Activated T-cell treated with anti-CD3 and anti-CD28 coated beads, Interleukin-2, amount 50 U/mL, for 4 hours (primary cell): ENCODE measurements around the gene HSBP1L1. TPM values are rescaled to one million over a fixed set of nuclear protein-coding genes. Genes with fewer than 3 reads are reported as not detected.

Source experiments
- ATAC-seq, 2 donors: fragments of 200-7000 bp; cut with Tn5 transposase; one replicate each; pipeline ENCODE4 v1.10.0; 2021
- DNase-seq: peaks from one replicate; pipeline ENCODE4 v3.0.0-alpha.2; 2020
- H3K27me3 Mint-ChIP-seq: one replicate; pipeline ENCODE4 v1.8.0; 2021; ENCODE audit warnings: low read depth, mixed read lengths
- H3K36me3 Mint-ChIP-seq: one replicate; pipeline ENCODE4 v1.8.0; 2022; ENCODE audit warnings: mixed read lengths; ENCODE audit not compliant: insufficient read depth
- H3K4me1 Mint-ChIP-seq: one replicate; pipeline ENCODE4 v1.8.0; 2021; ENCODE audit warnings: low read depth, mixed read lengths
- H3K4me3 Mint-ChIP-seq: one replicate; pipeline ENCODE4 v1.8.0; 2021; ENCODE audit warnings: mild to moderate bottlenecking, moderate library complexity, mixed read lengths
- H3K9me3 Mint-ChIP-seq: one replicate; pipeline ENCODE4 v1.8.0; 2021; ENCODE audit warnings: mixed read lengths
- total RNA-seq, 3 donors: library from RNA; stranded (reverse); gene quantifications; one replicate each; pipeline ENCODE4 v1.2.1, GENCODE V29; 2021

Gene HSBP1L1
- total RNA-seq = 1 to 10 TPM; 1.5 to 4.8 (median 2.2) TPM

DNA sequence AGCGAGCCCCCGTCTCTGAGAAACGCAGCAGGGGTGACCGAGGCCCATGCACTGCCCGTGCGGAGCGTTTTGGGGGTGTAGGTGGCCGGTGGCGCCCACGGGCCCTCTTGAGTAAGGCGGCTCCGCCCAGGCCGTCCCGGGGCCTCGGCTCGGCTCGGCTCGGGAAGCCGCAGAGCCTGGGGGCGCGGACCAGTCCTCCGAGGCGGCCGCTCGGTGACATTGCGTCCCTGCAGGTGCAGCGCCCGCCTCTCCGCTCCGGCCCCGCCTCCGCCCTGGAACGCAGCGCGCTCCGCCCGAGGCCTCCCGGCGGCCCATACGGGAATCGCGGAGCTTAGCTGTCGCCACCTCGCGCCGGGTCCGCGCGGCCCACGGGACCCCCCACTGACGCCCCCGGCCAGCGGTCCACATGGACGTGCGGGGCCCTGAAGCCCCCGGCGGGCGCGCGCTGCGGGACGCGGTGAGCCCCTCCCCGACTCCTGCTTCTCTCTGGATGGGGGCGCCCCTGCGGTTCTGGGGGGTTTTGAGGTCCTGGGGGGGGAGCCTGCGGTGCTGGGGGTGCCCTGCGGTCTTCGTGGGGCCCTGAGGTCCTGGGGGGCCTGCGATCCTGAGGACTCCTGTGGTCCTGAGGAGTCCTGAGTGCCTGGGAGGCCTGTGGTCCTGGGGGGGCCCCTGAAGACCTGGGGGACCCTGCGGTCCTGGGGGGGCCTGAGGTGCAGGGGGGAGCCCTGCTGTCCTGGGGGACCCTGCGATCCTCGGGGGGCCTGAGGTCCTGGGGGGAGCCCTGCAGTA, at the start of gene HSBP1L1:
Gene HSBP1L1 (plus strand): TSS at position 314 of the 789 bp plus-strand sequence. CDS start 93 bp downstream, at position 407.
- Mint-ChIP-seq H3K27me3 (peaks cover 4% of the 10 kb centered on the region), H3K36me3 (peaks cover under 1% of the 10 kb centered on the region), H3K9me3 (no peaks in the 10 kb centered on the region), H3K4me3 (peak within 1 kb of the TSS; percentile 74), H3K4me1 (peaks cover 39% of the 10 kb centered on the region)
- ATAC-seq (peak; percentile 72 to 82), DNase-seq (peak; percentile 48)

DNA sequence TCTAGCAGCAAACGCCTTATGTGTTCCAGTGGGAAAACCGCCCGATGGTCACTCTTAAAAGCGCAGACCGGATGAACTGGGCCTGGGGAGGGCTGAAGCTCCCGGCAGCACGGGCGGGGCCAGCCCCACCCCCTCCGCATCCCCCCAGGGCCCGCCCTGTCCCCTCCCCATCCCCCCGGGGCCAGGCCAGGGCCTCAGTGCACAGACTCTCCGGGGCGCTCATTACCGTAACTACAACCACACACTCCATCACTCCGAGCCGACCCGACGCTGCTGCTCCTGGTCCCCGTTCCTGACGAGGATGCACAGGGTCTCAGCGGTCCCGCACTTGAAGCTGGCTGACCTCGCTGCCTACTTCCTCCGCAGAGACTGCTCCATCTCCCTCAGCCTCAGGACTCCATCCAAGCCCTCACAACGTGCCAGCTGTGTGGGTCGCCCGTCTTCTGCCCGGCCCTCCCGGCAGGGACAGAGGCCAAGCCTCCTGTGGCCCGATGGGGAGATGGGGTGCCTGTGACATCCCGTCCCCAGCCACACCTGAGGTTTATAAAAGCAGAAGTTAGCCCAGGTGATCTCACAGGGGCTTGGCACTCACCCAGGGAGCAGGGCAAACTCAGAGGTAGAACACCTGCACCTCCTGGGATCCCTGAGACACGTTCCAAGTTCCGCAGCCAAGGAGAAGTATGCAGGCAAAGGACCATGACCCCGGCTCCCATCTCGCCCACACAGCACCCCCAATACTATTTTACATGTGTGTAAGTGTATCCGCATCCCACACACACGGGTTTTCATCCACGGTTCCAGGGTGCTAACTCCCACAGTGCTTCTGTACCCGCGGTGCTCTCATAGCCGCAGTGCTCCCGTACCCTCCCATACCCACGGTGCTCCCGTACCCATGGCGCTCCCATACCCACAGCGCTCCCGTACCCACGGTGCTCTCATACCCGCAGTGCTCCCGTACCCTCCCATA, 49.0 kb upstream of the HSBP1L1 start:
- H3K36me3 Mint-ChIP-seq = peaks cover 16% of the 10 kb centered on the region
- H3K9me3 Mint-ChIP-seq = no peaks in the 10 kb centered on the region
- H3K4me1 Mint-ChIP-seq = peaks cover 20% of the 10 kb centered on the region
- DNase-seq (no peak), ATAC-seq (no peak)
- no peaks in the 10 kb centered on the region for H3K27me3 Mint-ChIP-seq
- H3K4me3 Mint-ChIP-seq = no peak overlapping the region

DNA sequence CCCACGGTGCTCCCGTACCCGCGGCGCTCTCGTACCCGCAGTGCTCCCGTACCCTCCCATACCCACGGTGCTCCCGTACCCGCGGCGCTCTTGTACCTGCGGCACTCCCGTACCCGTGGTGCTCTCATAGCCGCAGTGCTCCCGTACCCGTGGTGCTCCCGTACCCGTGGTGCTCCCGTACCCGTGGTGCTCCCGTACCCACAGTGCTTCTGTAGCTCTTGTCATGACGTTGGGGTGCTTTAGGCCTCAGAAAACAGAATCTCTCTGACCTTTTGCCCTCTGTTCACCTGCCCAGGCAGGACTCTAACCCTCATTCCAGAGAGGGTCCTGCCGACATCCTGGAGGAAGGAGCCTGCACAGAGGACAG, 48.3 kb upstream of the HSBP1L1 start:
- Mint-ChIP-seq H3K4me1 (peaks cover 19% of the 10 kb centered on the region), H3K4me3 (no peak overlapping the region), H3K27me3 (no peaks in the 10 kb centered on the region), H3K9me3 (no peaks in the 10 kb centered on the region), H3K36me3 (peaks cover 14% of the 10 kb centered on the region)
- no peak for ATAC-seq
- DNase-seq = no peak

DNA sequence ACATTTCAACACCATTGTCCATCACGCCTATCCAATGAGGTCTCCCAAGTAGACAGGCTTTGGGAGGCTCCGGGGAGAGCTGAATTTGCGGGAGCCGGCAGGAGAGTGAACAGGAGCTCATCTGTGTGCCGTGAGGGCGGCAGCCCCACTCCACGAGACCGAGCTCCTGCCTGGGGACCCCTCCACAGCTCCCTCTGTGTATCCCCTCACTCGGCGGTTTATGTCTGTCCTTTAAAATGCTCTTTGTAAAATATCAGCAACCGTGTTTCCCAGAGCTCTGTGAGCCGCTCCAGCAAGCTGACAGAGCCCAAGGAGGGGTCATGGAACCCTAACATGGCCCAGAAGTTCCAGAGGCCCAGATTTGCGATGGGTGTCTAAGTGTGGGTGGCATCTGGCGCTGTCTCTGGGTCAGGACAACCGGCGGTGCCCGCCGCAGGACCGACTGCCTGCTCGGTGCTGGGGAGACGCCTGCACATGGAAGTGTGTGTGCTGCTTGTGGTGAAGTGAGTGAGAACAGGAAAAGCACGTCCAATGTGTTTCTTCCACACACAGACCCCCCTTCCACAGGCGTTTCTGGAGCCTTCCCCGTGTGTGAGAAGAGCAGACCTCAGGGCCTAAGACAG, 47.8 kb upstream of the HSBP1L1 start:
- ATAC-seq (no peak), DNase-seq (no peak)
- Mint-ChIP-seq H3K9me3 (no peaks in the 10 kb centered on the region), H3K27me3 (no peaks in the 10 kb centered on the region), H3K4me3 (no peak overlapping the region), H3K4me1 (peaks cover 19% of the 10 kb centered on the region), H3K36me3 (peaks cover 14% of the 10 kb centered on the region)

DNA sequence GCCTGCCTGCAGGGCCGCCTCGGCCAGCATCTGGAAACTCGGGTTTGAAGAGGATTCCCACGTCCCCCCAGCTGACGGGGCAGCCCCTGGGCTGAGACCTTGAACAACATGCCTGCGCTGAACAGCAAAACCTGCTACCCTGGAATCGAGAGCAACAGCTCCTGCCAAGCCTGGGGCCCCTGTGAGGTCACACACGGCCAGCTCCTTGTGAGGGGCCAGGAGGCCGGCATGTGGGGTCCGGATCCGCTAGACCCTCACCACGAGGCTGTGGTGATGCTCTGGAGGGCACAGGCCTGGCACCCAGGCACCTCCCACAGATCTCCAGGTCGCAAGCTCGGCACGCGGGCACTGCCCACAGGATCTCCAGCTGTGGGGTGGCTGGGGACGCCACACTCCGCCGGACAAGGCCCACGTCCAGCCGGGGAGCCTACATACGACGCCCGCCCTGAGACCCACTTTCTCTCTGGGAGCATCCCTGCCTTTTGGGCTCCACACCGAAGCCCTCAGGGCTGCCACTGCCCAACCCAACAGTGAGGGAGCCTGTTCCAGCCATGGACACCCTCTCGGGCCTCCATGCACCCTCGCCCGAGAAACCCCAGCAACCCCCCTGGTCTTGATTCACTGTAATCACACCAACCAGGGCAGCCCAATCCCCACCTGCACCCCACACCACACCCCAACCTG, 47.1 kb upstream of the HSBP1L1 start:
- no peak for ATAC-seq
- DNase-seq = no peak
- no peak overlapping the region for H3K4me3 Mint-ChIP-seq
- peaks cover 14% of the 10 kb centered on the region for H3K36me3 Mint-ChIP-seq
- H3K9me3 Mint-ChIP-seq = no peaks in the 10 kb centered on the region
- peaks cover 19% of the 10 kb centered on the region for H3K4me1 Mint-ChIP-seq
- no peaks in the 10 kb centered on the region for H3K27me3 Mint-ChIP-seq

DNA sequence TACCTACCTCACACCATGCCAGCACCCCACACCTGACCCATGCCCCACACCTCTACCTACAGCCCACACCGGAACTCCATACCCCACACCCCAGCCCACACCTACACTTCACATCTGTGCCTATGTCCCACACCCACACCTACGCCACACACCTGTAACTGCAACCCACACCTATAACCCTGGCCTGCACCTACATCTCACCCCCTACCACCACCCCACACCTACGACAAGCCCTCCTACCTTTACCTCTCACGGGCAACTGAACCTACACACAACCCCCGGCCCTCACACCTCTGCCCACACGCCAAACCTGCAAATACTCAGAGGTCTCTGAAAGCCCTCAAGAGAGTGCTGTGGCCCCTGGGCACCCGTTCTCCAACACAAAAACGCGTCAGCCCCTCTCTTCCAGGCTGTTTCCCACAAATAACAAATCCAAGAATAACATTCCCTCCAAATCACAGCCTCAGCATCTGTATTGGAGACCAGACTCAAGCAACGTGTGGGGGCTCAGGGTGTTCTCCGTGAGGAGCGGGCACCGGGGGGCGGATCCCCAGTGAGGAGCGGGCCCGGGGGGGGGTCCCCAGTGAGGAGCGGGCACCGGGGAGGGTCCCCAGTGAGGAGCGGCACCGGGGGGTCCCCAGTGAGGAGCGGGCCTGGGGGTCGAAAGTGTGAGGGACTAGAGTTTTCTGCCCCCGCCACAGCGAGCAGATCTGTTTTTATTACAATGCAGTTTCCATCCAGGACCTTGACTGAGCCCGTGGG, 46.4 kb upstream of the HSBP1L1 start:
- DNase-seq (no peak), ATAC-seq (no peak)
- Mint-ChIP-seq H3K4me1 (peaks cover 12% of the 10 kb centered on the region), H3K4me3 (no peak overlapping the region), H3K27me3 (no peaks in the 10 kb centered on the region), H3K9me3 (no peaks in the 10 kb centered on the region), H3K36me3 (peaks cover 14% of the 10 kb centered on the region)

DNA sequence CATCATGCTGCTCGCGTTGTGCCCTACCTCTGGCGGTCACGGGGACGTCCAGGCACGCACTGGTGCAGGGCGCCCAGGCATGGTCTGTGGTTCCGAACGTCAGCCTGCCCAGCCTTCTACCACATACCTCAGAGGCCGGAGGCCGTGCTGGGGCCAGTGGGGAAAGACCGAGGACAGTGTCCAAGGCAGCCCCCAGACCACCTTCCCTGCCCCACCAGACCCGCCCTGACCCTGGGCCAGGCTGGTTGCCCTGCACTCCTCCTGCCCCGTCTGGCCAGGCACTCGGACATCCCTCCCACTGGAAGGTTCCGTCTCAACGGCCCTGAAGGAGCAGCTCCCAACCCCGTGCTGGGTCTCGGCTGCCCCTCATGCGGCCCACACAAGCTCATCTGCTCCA, 45.8 kb upstream of the HSBP1L1 start:
- Mint-ChIP-seq H3K4me3 (no peak overlapping the region), H3K4me1 (peaks cover 6% of the 10 kb centered on the region), H3K36me3 (peaks cover 15% of the 10 kb centered on the region), H3K9me3 (no peaks in the 10 kb centered on the region), H3K27me3 (no peaks in the 10 kb centered on the region)
- no peak for ATAC-seq
- DNase-seq = no peak

DNA sequence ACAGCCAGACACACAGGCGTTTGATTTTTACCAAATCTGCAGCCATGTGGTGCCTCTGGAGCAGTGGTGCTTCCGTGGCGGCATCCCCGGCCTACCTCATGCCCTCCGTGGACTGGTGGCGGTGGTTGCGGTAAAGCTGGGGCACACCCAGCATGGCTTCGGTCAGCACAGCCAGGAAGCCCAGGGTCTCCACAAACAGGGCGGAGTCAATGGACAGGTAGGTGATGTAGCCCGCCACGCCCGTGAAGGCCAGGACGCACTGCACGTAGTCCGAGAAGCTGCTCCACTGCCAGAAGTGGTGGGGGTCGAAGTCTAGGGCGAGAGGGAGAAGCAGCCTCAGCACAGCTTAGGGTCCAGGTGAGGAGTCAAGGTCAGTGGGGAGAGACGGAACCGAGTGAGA, 45.4 kb upstream of the HSBP1L1 start:
- H3K27me3 Mint-ChIP-seq = no peaks in the 10 kb centered on the region
- no peak overlapping the region for H3K4me3 Mint-ChIP-seq
- peaks cover 20% of the 10 kb centered on the region for H3K36me3 Mint-ChIP-seq
- H3K4me1 Mint-ChIP-seq = peaks cover 5% of the 10 kb centered on the region
- no peak for DNase-seq
- H3K9me3 Mint-ChIP-seq = no peaks in the 10 kb centered on the region
- no peak for ATAC-seq

DNA sequence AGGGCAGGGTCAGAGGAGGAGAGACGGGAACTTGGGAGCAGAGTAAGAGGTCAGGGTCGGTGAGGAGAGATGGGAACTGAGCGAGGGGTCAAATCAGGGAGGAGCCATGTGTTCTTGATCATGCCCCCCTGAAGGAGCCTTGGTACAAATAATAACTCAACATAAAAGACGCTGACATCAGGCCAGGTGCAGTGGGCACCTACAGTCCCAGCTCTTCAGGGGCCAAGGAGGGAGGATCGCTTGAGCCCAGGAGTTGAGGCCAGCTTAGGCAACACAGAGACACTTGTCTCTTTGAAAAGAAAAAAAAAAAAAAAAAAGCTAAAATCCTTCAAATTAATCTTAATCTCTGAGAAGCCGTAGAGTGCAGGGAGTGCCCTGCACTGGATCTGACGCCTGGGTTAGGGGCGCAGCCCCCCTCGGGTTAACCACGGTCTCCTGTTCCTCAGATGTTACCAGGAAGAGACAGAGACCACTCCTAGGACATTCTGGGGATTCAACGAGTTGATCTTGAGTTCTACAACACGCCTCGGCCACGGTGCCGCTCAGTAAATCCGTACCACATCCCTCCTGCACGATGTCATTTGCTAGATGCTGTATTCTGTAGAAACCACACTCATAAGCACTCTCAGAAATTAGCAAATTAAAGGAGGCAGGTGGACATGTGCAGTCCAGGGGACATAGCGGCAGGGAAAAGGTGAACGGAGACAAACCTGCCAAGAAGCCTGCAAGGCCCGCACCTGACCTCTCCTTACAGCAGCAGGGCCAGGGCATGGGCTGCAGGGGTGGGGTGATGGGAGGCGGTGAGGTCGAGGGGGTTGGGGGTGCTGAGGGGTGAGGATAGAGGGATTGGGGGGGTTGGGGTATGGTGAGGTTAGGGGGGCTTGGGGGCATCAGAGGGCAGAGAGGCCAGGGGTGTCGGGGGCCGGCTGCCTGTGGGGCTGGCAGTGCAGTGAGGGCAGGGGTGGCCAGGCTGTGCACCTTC, 42.2 kb upstream of the HSBP1L1 start:
- H3K27me3 Mint-ChIP-seq = no peaks in the 10 kb centered on the region
- H3K36me3 Mint-ChIP-seq = peaks cover 20% of the 10 kb centered on the region
- ATAC-seq = no peak
- H3K4me3 Mint-ChIP-seq = no peak overlapping the region
- no peak for DNase-seq
- H3K4me1 Mint-ChIP-seq = peaks cover 2% of the 10 kb centered on the region
- H3K9me3 Mint-ChIP-seq = no peaks in the 10 kb centered on the region

DNA sequence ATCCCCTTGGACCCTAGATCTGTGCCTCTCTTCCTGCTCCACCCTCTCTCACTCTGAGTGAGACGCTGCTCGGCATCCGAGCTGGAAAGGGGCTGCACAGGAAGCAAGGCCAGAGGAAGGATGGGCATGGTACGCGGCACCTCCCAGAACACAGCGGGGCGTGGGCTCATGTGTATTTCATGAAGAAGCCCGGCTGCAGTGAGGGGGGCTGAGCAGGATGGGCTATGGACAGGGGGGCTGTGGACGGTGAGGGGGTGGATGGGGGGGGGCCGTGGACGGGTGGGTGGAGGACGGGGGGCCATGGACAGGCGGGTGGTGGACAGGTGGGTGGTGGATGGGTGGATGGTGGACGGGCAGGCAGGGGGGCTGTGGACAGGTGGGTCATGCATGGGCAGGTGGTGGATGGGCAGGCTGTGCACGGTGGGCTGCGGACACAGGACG, 41.5 kb upstream of the HSBP1L1 start:
- Mint-ChIP-seq H3K4me3 (no peak overlapping the region), H3K9me3 (no peaks in the 10 kb centered on the region), H3K27me3 (no peaks in the 10 kb centered on the region), H3K4me1 (peaks cover 2% of the 10 kb centered on the region), H3K36me3 (peaks cover 20% of the 10 kb centered on the region)
- DNase-seq (no peak), ATAC-seq (no peak)

DNA sequence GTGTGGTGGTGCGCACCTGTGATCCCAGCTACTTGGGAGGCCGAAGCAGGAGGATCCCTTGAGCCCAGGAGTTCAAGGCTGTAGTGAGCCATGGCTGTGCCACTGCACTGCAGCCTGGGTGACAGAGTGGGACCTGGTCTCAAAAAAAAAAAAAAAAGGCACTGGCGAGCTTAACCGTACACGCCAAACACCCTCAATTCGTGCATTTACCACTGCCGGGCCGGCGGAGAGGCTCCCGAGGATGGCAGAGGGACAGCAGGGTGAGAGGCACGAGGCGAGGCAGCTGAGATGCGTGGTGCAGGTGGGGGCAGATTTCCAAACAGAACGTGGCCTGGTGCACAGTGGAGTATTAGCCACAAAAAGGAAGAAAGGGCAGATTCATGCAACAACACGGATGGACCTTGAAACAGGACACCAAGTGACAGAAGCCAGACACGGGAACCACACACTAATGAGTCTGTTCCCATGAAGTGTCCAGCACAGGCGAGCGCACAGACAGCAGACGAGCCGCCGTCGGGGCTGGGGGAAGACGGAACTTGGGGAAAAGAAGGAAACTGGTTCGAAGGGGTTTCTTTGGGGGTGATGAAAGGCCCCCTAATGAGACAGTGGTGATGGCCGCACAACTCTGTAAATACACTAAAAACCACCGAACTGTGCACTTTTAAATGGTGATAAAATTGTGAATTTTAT, 40.4 kb upstream of the HSBP1L1 start:
- H3K36me3 Mint-ChIP-seq = peaks cover 29% of the 10 kb centered on the region
- H3K9me3 Mint-ChIP-seq = peaks cover 6% of the 10 kb centered on the region
- H3K27me3 Mint-ChIP-seq = no peaks in the 10 kb centered on the region
- peaks cover 2% of the 10 kb centered on the region for H3K4me1 Mint-ChIP-seq
- H3K4me3 Mint-ChIP-seq = no peak overlapping the region
- ATAC-seq = no peak
- DNase-seq = no peak
